Measurements from ENCODE around the gene AXL.
"Not testable (repeated sequence)": the region's sequence is repeated elsewhere in the genome, so short reads cannot be mapped to it uniquely, and the experiment has no call there.

- TF ChIP-seq CTCF (IDR thresholded peaks at IDR 0.05 in 8 of 11, conservative IDR thresholded peaks at IDR 0.05 in 3 of 11); POLR2A (IDR thresholded peaks at IDR 0.05): not testable (repeated sequence)
Observed at GRCh38 chr19:41229338-41229737, 10.3 kb downstream of the AXL start.
